Ramos (cell line): ENCODE measurements around the gene RABGAP1L.
"Not testable (repeated sequence)": the region's sequence is repeated elsewhere in the genome, so short reads cannot be mapped to it uniquely, and the experiment has no call there.

Source experiments
- in situ Hi-C: fragments of 300-500 bp; cut with MboI; formaldehyde crosslinking; loops from one replicate; pipeline ENCODE4 v1.14.3; 2022; ENCODE audit warnings: low sequenced_read_pairs; ENCODE audit not compliant: unreplicated experiment

Gene RABGAP1L

GRCh38 chr1:174352883-174353608 is 193.7 kb downstream of the RABGAP1L start:
- in situ Hi-C loops: no loop called here

- in situ Hi-C loops: no loop called here
Observed at GRCh38 chr1:174358344-174358743, 199.0 kb downstream of the RABGAP1L start.

- in situ Hi-C loops: no loop called here
Observed at GRCh38 chr1:174358786-174359453, 199.6 kb downstream of the RABGAP1L start.

GRCh38 chr1:174359454-174359805 is 200.1 kb downstream of the RABGAP1L start:
- in situ Hi-C loops: no loop called here

- in situ Hi-C loops: no loop called here
Observed at GRCh38 chr1:174364996-174365736, 205.8 kb downstream of the RABGAP1L start.

- in situ Hi-C loops: no loop called here
Observed at GRCh38 chr1:174366946-174367345, 207.6 kb downstream of the RABGAP1L start.

- in situ Hi-C loops: no loop called here
Observed at GRCh38 chr1:174367892-174368291, 208.6 kb downstream of the RABGAP1L start.

- in situ Hi-C loops: no loop called here
Observed at GRCh38 chr1:174376030-174376429, 216.7 kb downstream of the RABGAP1L start.

- in situ Hi-C loops: no loop called here
Observed at GRCh38 chr1:174391716-174392115, 232.4 kb downstream of the RABGAP1L start.

GRCh38 chr1:174393885-174394284 is 234.6 kb downstream of the RABGAP1L start:
- in situ Hi-C loops: no loop called here

- in situ Hi-C loops: no loop called here
Observed at GRCh38 chr1:174397261-174397660, 237.9 kb downstream of the RABGAP1L start.

GRCh38 chr1:174398246-174398645 is 238.9 kb downstream of the RABGAP1L start:
- in situ Hi-C loops: no loop called here

- in situ Hi-C loops: no loop called here
Observed at GRCh38 chr1:174399211-174399610, 239.9 kb downstream of the RABGAP1L start.

GRCh38 chr1:174401075-174401474 is 241.8 kb downstream of the RABGAP1L start:
- in situ Hi-C loops: no loop called here

- in situ Hi-C loops: no loop called here
Observed at GRCh38 chr1:174405219-174405618, 245.9 kb downstream of the RABGAP1L start.

GRCh38 chr1:174406421-174406820 is 247.1 kb downstream of the RABGAP1L start:
- in situ Hi-C loops: no loop called here

GRCh38 chr1:174407665-174408064 is 248.3 kb downstream of the RABGAP1L start:
- in situ Hi-C loops: no loop called here

- in situ Hi-C loops: no loop called here
Observed at GRCh38 chr1:174408146-174408545, 248.8 kb downstream of the RABGAP1L start.

- in situ Hi-C loops: not testable (repeated sequence)
Observed at GRCh38 chr1:174409801-174410200, 250.5 kb downstream of the RABGAP1L start.

GRCh38 chr1:174413632-174414031 is 254.3 kb downstream of the RABGAP1L start:
- in situ Hi-C loops: no loop called here

- in situ Hi-C loops: no loop called here
Observed at GRCh38 chr1:174414203-174414602, 254.9 kb downstream of the RABGAP1L start.
